Bronchial epithelial cell (primary cell): ENCODE data around the gene TRIM32. TPM values are rescaled to one million over a fixed set of nuclear protein-coding genes. Genes with fewer than 3 reads are reported as not detected.

Source experiments
- DNase-seq: peaks from one replicate; pipeline ENCODE4 v3.0.0-alpha.2; 2010; ENCODE audit warnings: low read depth
- FAIRE-seq: peaks from 2 replicates; lab custom pipeline; 2011; peaks lifted over from hg19 to GRCh38; lab: Jason Lieb, UNC
- H3K27me3 ChIP-seq: 2 replicates; pipeline ENCODE4 v1.5.1; 2011; ENCODE audit warnings: low read length; ENCODE audit not compliant: control insufficient read depth, insufficient read depth
- H3K36me3 ChIP-seq: 2 replicates; pipeline ENCODE4 v1.5.1; 2011; ENCODE audit warnings: low read length; ENCODE audit not compliant: control insufficient read depth, insufficient read depth
- H3K4me3 ChIP-seq: 2 replicates; pipeline ENCODE4 v1.5.1; 2011; ENCODE audit warnings: mild to moderate bottlenecking, low read depth, low read length, control low read depth
- total RNA-seq: library from RNA; depleted of rRNA; stranded (reverse); fragments of >200 nt; gene quantifications from 2 replicates; pipeline ENCODE4 v1.2.1, GENCODE V29; 2014
- TF ChIP-seq, protein P1 (sequence below): IDR thresholded peaks from 2 replicates; pipeline ENCODE4 v1.5.1; 2011; ENCODE audit warnings: mild to moderate bottlenecking, moderate library complexity, low read length, control low read depth, inconsistent platforms; ENCODE audit not compliant: insufficient read depth, severe bottlenecking

TRIM32 gene
- total RNA-seq, 1 donor from 2014 or later, result 13.7 TPM

DNA sequence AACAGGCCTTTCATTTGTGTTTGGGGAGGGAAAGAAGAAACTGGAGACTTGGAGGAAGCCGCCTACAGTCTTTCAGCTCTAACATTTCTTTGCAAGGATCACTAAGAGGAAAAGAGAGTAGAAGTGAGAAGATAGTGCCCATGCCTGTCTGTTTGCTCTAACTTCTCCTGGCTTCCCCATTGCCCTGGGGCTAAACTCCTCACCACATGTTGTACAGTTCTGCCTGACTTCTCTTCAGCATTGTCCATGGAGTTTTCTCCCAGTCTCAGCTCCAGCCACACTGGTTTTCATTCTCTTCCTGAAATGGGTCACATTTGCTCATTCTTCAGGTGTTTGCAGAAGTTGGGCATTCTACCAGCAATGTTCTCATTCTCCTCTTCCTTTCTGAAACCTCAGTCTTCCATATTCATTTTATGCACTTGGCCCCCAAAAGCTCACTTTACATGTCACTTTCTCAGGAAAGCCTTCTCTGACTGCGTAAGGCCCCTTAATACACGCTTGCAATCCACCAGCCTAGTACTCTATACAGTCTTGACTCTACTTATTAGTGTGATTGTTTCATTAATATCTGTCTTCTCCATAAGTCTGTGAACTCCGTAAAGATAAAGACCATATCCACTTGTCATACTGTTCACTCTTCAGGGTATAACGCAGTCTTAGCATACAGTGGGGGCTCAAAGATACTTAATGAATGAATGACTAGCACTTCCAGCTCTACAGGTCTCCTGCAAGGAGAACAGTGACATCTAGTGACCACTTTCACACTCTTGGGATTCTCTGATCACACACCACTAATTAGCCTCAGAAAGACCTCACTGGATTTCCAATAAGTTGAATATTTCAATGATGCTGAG is 40.2 kb upstream of the TRIM32 start:
- TF ChIP-seq, protein P1, sequence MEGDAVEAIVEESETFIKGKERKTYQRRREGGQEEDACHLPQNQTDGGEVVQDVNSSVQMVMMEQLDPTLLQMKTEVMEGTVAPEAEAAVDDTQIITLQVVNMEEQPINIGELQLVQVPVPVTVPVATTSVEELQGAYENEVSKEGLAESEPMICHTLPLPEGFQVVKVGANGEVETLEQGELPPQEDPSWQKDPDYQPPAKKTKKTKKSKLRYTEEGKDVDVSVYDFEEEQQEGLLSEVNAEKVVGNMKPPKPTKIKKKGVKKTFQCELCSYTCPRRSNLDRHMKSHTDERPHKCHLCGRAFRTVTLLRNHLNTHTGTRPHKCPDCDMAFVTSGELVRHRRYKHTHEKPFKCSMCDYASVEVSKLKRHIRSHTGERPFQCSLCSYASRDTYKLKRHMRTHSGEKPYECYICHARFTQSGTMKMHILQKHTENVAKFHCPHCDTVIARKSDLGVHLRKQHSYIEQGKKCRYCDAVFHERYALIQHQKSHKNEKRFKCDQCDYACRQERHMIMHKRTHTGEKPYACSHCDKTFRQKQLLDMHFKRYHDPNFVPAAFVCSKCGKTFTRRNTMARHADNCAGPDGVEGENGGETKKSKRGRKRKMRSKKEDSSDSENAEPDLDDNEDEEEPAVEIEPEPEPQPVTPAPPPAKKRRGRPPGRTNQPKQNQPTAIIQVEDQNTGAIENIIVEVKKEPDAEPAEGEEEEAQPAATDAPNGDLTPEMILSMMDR, result peak; percentile 74
- Histone ChIP-seq H3K36me3 (no peaks in the 10 kb centered on the region), H3K27me3 (no peaks in the 10 kb centered on the region), H3K4me3 (no peak overlapping the region)
- DNase-seq, result peak; percentile 58
- FAIRE-seq, result peak; percentile 50

DNA sequence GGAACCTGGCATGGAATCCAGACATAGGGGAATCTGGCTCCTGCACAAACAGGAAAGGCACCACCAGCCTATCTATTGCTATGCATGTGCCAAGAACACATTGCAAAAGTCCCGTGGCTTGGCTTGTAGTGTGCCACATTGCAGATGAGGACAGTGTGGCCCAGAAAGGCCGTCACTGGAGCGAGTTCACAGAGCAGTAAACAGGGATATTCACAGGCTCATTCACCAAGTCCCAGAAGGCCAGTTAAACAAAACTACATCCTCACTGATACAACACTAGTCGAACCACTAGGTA is 39.6 kb upstream of the TRIM32 start:
- Histone ChIP-seq H3K4me3 (no peak overlapping the region), H3K27me3 (no peaks in the 10 kb centered on the region), H3K36me3 (no peaks in the 10 kb centered on the region)
- no peak for DNase-seq
- TF ChIP-seq, protein P1, result no peak
- no peak for FAIRE-seq

GRCh38 chr9:116653348-116654058 is 33.6 kb upstream of the TRIM32 start:
- TF ChIP-seq, protein P1, result no peak
- H3K27me3 ChIP-seq, result no peaks in the 10 kb centered on the region
- no peak for FAIRE-seq
- no peak overlapping the region for H3K4me3 ChIP-seq
- DNase-seq, result peak; percentile 45
- H3K36me3 ChIP-seq, result no peaks in the 10 kb centered on the region

GRCh38 chr9:116654059-116654355 is 33.1 kb upstream of the TRIM32 start:
- Histone ChIP-seq H3K4me3 (no peak overlapping the region), H3K27me3 (no peaks in the 10 kb centered on the region), H3K36me3 (no peaks in the 10 kb centered on the region)
- FAIRE-seq (no peak), DNase-seq (no peak)
- TF ChIP-seq, protein P1, result no peak

DNA sequence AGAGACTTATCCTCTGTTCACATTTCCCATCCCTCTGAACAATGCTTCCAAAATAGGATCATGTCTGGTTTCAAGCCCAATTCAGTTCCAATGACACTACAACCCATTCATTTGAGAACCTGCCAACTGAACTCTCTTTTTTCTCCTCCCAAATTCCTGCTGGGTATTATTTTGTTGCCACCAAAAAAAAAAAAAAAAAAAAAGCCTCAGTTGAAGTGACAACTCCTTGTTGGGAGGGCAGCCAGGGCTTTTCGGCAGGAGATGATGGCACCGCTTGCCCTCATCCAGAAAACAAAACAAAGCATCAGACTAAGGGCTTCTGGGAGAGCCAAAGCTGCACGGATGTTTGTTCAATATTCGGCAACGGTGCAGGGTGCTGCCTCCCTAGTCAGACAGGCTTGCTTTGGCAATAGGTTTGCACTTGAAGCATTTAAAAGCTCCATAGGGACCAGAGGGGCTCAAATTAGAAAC is 30.6 kb upstream of the TRIM32 start:
- no peak for DNase-seq
- H3K36me3 ChIP-seq, result no peaks in the 10 kb centered on the region
- H3K27me3 ChIP-seq, result no peaks in the 10 kb centered on the region
- TF ChIP-seq, protein P1, result no peak
- no peak for FAIRE-seq
- no peak overlapping the region for H3K4me3 ChIP-seq
